ENCODE data around the gene NCKAP5.

Gene NCKAP5

DNA sequence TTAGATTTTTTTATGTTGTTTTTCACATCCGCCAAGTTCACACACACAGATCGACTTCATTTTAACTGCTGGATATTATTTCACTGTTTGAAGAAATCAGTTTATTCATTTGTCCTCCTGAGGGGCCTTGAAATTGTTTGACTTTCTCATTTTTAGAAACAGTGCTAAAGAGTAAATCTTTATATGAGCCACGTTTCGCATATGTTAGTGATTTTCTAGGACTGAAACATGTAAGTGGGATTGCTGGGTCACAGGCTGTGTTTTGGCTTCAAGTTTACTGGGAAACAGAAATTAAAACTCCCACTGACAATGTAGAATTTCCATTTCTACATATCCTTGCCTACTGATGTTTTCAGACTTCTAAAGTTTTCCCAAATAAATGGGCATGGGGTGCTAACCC lies 363.8 kb downstream of the NCKAP5 start:
- no peak for DNase-seq (ENCODE audit: low spot score)

DNA sequence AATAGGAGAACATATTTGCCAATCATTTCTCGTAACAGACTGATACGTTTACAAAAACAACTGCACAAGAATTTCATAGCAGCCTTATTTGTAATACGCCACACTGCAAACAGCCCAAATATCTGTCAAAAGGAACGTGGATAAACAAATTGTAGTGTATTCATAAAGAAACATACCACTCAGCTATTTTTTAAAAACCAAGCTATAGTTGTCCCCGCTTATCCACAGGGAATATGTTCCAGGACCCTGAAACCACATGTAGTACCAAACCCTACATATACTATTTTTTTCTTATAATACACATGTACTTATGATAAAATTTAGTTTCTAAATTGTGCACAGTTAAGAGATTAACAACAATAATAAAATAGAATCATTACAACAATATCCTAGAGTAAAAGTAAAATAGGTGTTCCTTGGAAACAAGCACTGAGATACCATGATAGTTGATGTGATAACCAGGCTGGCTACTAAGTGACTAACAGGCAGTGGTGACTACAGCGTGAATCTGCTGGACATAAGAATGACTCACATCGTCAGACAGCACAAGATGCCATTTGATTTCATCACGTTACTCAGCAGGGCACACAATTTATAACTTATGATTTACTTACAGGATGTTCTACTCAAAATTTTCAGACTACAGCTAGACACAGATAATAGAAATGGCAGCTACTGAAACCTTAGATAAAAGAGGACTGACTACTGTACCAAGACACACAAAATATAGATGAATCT lies 367.4 kb downstream of the NCKAP5 start:
- no peak for DNase-seq (ENCODE audit: low spot score)

- no peak for DNase-seq (ENCODE audit: low spot score)
Measured at GRCh38 chr2:133198678-133199077, 369.6 kb downstream of the NCKAP5 start.

DNA sequence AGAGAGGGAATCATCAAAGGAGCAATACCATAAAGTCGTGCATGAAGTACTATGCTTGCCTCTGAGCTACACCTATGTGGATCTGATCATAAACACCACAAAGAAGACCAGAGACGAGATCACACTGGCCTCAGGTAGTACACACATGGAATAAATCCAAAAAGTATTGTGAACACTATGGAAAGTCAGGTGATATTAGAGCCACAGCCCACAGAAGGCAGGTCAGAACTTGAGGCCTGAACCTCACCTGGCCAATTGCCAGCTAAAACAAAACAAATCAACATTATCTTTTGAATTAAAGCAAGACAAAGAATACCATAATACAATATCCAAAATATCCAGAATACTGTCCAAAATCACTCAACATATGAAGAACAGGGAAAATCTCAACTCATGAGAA lies 371.1 kb downstream of the NCKAP5 start:
- DNase-seq (ENCODE audit: low spot score): no peak

GRCh38 chr2:133194777-133195335 lies 373.4 kb downstream of the NCKAP5 start:
- DNase-seq (ENCODE audit: low spot score): no peak

DNA sequence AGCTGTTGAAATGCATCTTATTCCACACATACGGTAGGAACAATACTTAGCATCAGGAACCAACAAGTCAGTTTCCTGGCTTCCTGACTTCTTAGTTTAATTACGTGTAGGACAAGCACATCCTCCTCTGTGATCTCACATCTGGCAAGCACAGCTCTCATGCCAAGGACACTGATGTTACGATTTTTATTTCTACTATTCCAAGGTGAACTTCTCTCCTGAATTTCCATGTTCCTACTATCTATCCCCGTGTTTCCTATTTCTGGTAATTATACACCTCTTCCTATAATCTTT lies 374.0 kb downstream of the NCKAP5 start:
- DNase-seq (ENCODE audit: low spot score): no peak

- no peak for DNase-seq (ENCODE audit: low spot score)
Measured at GRCh38 chr2:133193544-133194361, 374.5 kb downstream of the NCKAP5 start.

- DNase-seq (ENCODE audit: low spot score): no peak
Measured at GRCh38 chr2:133192028-133192427, 376.2 kb downstream of the NCKAP5 start.

DNA sequence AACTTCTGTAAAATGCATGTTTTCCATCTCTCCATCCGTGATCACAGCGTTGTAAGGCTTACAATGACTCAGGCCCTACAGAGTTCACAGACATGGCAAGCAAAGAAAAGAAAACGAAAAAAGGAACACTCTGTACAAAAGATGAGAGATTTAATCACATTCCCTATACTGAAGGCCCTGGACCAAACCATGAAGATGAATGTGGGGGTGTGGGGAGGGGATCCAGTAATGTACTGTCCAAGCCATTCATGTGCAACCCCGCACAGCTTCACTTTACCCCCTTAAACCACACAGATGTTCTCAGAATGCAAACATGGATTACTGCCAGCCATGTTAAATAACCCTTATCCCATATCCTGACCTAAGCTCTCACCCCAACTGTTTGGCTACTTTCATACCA lies 391.1 kb downstream of the NCKAP5 start:
- no peak for DNase-seq (ENCODE audit: low spot score)

- no peak for DNase-seq (ENCODE audit: low spot score)
Measured at GRCh38 chr2:133175926-133176325, 392.3 kb downstream of the NCKAP5 start.

GRCh38 chr2:133173224-133173623 lies 395.0 kb downstream of the NCKAP5 start:
- no peak for DNase-seq (ENCODE audit: low spot score)

DNA sequence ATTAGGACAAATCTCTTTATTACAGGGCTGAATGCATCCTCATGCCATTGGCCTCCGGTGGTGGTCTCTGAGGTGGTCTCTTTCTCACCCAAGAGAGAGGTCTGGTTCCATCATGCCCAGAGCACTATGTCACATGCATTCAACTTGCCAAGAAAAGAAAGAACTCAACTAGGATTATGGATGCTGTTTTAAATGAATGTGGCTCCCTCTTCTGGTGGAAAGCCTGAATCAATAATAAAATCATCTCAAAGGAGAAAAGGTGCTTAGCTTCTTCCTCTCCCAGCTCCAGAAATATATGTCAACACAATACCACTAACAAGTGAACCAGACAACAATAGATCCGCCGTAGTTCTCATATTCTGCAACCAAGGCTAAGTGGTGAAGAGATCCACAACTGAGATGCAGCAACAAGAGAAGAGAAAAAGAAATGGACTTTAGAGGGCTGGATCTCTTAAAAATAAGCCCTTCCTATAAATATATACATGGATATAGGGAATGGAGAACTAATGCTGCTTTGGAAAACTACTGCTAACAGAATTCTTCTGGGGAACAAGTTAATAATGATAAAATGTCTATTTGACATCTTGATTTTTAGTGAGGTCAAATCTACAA lies 396.8 kb downstream of the NCKAP5 start:
- DNase-seq (ENCODE audit: low spot score): no peak

DNA sequence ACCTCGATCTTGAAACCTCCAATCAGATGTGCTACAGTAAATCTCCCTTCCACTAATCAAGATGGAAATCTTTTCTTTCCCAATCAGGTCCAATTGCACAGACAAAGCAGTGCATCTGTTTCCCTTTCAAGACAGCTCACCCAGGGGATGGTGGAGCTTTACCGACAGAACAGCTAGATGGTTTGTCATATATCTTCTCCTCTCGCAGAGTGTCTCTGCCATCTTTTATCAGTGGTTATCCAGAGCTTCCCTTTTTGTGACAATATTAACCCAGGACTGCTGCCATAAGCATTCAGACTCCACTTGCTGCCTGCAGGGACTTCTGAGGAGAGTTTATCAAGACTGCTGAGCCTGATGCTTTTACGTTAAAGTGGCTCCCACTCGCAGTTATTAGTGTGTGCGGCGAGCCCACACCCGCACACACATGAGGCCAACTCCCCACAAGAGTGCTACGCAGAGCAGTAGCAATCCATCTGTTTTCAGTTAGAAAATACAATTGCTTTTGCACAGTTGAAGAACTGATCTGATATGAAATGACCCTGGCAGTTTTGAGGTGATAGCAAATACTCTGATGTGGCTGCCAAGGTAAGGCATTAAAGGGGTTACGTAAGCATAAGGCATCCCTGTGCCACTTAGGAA lies 398.9 kb downstream of the NCKAP5 start:
- DNase-seq (ENCODE audit: low spot score): no peak

GRCh38 chr2:133167990-133168389 lies 400.3 kb downstream of the NCKAP5 start:
- DNase-seq (ENCODE audit: low spot score): no peak

DNA sequence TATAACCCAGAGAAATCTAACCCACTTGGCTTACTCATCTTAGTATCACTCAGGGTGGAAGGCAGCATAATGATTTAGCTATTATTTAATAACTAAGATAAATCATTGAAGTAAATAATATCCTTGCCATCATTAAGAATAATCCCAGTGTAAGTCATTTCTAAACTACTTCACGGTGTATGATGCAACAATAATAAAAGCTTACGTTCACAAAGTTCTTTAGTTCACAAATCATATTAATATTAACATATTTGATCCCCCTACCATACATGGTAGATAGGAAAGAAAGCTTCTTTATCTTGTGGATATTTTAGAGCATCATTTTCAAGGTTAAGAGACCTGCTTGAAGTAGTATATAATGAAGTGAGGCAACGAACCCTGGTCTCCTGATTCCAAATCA lies 401.0 kb downstream of the NCKAP5 start:
- no peak for DNase-seq (ENCODE audit: low spot score)

DNA sequence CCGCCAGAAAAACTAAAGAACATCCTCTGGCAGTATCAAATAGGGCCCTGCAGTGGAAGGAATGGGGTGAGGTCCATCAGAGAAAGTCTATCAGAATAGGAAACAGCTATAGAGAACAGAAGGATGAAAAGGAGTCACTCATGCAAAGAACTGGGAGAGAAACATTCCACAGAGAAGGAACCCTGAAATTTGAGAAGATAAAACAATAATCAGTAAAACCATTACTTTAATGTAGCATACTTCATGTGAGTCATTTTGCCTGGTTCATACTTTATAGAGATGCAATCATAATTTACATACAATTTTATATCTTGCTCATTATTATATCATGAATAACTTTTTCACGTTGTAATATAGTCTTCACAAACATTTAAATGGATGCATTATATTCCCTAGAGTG lies 402.2 kb downstream of the NCKAP5 start:
- no peak for DNase-seq (ENCODE audit: low spot score)

DNA sequence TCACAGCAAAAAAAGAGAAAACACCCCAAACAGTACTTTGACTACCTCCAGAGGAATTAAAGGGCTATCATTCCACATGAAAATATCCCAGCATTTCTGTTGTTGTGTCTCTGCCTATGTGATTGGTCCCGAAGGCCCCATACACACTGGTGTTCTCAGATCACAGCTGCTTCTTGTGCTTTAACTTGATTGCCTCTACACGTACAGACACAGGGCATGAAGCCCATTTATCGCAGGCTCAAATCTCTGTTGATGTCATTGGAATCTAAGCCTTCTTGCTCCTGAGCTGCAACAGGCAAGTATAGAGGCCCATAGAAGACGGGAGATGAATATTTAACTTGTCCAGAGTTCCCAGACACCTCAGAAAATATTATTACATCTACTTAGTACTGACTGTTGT lies 405.2 kb downstream of the NCKAP5 start:
- DNase-seq (ENCODE audit: low spot score): no peak

DNA sequence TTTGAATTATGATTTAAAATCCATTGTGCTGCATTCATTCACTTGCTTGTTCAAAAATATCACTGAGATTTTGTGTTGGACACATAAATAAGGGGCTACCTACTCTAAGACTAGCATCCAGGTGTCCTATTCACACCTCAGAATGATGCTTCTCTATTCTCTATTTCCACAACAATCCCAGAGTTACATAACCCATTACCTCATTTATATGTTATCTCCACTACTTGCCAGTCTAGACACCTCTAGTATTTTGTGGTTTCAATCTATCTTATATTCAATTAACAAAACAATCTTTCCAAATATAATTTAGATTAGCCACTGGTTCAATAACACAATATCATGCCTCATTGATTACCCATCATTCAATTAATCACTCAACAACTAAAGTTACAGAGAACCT lies 409.8 kb downstream of the NCKAP5 start:
- no peak for DNase-seq (ENCODE audit: low spot score)

DNA sequence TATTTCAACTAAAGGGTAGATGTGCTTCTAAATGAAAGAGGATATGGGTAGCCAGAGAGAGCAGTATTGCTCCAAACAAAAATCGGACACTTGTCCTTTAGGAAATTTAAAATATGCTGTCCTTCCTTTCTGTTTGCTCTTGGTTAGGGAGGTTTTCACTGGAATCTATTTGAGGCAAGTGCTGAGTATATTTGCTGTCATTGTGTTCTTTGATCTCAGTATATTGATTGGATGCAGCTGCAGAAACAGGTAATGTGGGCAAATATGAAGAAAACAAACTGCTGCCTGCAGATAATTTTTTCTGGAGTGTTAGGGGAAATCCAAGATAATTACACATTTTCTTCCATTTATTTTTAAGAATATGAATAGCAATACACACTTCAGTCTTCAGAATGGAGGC lies 410.2 kb downstream of the NCKAP5 start:
- peak; percentile 14 for DNase-seq (ENCODE audit: low spot score)

- no peak for DNase-seq (ENCODE audit: low spot score)
Measured at GRCh38 chr2:133157141-133157540, 411.1 kb downstream of the NCKAP5 start.

- DNase-seq (ENCODE audit: low spot score): no peak
Measured at GRCh38 chr2:133152801-133153200, 415.5 kb downstream of the NCKAP5 start.

- DNase-seq (ENCODE audit: low spot score): no peak
Measured at GRCh38 chr2:133148187-133148586, 420.1 kb downstream of the NCKAP5 start.

DNA sequence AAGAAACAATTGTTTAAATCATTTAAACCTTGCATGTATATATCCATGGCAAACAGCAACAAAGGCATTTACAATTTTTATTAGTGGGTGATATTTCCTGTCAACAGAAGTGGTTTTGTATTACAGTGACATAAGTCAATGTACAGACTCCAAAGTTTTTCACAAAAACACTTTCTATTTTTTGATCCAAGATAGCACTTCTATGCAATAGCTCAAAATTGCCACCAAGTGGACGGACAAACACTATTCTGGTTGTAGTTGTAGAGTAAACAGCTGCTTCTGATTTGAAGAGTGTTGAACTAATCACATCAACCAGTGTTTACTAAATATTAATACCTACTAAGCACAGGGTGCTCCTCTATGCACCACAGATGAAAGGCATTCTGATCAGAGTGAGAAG lies 421.4 kb downstream of the NCKAP5 start:
- DNase-seq (ENCODE audit: low spot score): no peak

All from HuH-7.5 (cell line).